T-helper 1 cell treated with Interleukin-12 subunit alpha and Interleukin-12 subunit beta and Interleukin-4 antibody, amounts not matched to agents 30 μg/mL and 1 μg/mL, for 36 hours (primary cell): ENCODE results near the gene UBR4.
"Not testable (repeated sequence)": the region's sequence is repeated elsewhere in the genome, so short reads cannot be mapped to it uniquely, and the experiment has no call there.

Experiments used
- H3K27ac Mint-ChIP-seq: one replicate; pipeline ENCODE4 v1.8.0; 2021; ENCODE audit warnings: mild to moderate bottlenecking, mixed read lengths
- H3K27me3 Mint-ChIP-seq: one replicate; pipeline ENCODE4 v1.8.0; 2021; ENCODE audit warnings: low read depth, mixed read lengths
- H3K36me3 Mint-ChIP-seq: one replicate; pipeline ENCODE4 v1.8.0; 2021; ENCODE audit warnings: low read depth, mixed read lengths
- H3K4me1 Mint-ChIP-seq: one replicate; pipeline ENCODE4 v1.8.0; 2021; ENCODE audit warnings: low read depth, mixed read lengths
- H3K4me3 Mint-ChIP-seq: one replicate; pipeline ENCODE4 v1.8.0; 2021; ENCODE audit warnings: mild to moderate bottlenecking, moderate library complexity, mixed read lengths
- H3K9me3 Mint-ChIP-seq: one replicate; pipeline ENCODE4 v1.8.0; 2021; ENCODE audit warnings: mixed read lengths

The UBR4 gene

DNA sequence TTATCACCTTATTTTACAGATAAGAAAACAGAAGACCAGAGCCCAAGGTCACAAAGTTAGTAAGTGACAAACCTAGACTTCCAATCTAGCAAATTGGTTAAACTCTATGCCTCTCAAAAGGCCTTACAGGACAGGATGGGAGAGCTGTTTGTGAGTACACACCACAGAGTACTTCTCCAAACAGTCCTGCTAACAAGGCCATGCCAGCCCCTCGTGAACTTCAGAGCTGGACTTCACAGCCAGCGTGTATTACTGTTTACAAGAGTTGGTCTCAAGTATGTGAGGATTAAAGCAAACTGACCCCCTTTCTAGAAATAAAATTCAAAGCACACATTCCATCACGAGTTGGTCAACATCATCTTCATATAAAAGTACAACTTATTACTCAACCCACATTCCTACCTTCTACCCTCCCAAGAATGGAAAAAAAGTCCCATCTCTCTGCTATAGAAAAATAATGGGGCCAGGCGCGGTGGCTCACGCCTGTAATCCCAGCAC lies 19.8 kb upstream of the UBR4 start:
- Mint-ChIP-seq H3K36me3 (peaks cover 28% of the 10 kb centered on the region), H3K9me3 (no peaks in the 10 kb centered on the region), H3K27me3 (no peaks in the 10 kb centered on the region), H3K4me1 (peaks cover 2% of the 10 kb centered on the region), H3K27ac (no peak overlapping the region), H3K4me3 (no peak overlapping the region)

DNA sequence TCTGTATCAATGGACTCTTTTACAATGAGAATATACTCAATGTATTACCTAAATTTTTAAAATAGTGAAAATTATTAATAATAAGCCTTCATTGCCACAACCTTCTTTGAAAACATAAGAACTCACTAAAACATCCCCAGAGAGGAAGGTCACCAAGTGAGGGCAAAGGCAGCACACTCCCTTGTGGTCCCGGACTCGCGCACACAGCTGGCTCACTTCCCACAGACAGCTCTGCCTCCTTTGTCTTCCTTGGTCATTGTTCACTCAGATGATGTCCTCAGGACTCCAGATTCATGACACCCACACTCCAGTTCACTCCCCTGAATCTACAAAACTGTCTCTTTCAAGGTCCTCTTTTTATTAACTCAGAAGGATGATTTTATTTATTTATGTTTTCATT lies 19.2 kb upstream of the UBR4 start:
- H3K27ac Mint-ChIP-seq, result no peak overlapping the region
- peaks cover 34% of the 10 kb centered on the region for H3K36me3 Mint-ChIP-seq

DNA sequence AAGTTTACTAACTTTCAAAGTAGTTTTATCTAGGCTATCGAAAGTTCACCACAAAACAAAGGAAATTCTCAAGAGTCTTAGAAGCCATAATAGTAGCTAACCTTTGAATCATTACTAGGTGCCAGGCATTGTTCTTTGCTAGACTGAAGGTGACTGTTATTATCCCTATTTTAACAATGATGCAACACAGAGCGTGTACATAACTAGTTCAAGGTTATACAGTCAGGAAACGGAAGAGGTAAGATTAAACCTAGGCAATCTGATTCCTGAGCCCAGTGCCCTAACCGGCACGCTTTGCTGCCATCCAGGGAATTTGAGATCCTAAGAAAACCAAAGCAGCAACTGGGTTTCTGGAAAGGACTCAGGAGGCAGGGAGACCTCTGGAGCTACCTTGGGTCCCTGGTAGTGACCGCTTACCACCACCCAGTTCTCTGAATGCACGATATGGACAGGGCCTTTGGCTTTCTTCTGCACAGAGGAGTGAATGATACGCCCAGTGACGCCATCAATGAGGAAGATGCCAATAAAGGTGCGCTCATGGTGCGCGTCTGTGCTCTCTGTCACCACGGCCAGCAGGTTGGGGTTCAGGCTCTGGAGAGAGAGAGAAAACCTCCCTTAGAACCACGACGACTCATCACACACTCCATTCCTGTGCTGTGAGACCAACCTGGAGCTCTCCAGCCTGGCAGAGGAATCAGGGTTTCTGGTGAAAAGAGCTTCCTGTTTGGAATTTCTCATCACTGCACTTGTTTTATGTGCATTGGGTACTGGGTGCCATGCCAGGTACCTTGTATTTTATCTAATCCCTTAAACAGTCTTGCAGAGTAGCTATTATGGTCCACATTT lies 13.1 kb upstream of the UBR4 start:
- H3K4me3 Mint-ChIP-seq, result no peak overlapping the region
- H3K36me3 Mint-ChIP-seq, result peaks cover 50% of the 10 kb centered on the region
- H3K27me3 Mint-ChIP-seq, result no peaks in the 10 kb centered on the region
- no peaks in the 10 kb centered on the region for H3K9me3 Mint-ChIP-seq
- peaks cover 14% of the 10 kb centered on the region for H3K4me1 Mint-ChIP-seq
- H3K27ac Mint-ChIP-seq, result no peak overlapping the region

More for the DNA sequence above, 19.2 kb upstream of the UBR4 start:
- no peaks in the 10 kb centered on the region for H3K27me3 Mint-ChIP-seq
- H3K4me3 Mint-ChIP-seq, result no peak overlapping the region
- peaks cover 2% of the 10 kb centered on the region for H3K4me1 Mint-ChIP-seq
- H3K9me3 Mint-ChIP-seq, result no peaks in the 10 kb centered on the region

DNA sequence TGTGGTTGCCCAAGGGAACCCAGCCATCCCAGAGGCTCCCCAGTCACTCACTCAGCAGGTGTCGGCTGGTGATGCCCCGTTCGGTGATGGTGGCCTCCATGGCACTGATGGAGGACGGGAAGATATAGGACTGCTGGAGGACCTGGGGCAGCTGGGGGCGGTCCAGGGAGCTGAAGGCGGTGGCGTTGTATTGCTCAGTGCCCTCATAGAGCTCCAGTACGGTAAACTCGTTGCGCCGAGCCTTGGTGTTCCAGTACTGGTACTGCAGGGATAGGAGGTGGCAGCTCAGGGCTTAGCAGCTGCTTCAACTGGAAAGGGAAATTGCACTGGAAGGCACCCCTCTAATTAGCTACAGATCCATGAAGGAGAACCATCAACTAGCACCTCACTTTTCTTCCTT lies 12.5 kb upstream of the UBR4 start:
- H3K27me3 Mint-ChIP-seq, result no peaks in the 10 kb centered on the region
- H3K36me3 Mint-ChIP-seq, result peaks cover 52% of the 10 kb centered on the region
- peaks cover 14% of the 10 kb centered on the region for H3K4me1 Mint-ChIP-seq
- no peak overlapping the region for H3K4me3 Mint-ChIP-seq
- no peak overlapping the region for H3K27ac Mint-ChIP-seq
- no peaks in the 10 kb centered on the region for H3K9me3 Mint-ChIP-seq

DNA sequence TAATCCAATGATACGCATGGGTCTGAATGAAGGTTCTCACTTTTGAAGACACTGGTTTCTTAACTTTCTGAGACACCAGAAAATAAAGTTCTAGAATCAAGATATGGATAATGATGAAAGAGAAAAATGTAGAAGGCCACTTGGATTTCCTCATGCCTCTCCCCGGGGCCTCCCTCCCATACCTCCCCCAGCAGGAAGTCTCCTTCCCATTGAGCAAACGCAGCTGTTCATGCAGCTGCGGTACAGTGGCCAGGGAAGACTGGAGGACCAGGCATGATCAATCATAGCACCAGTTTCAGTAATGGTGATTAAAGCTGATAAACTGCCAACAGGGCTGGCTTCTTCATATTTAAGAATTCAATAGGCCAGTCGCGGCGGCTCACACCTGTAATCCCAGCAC lies 10.9 kb upstream of the UBR4 start:
- Mint-ChIP-seq H3K27me3 (no peaks in the 10 kb centered on the region), H3K36me3 (peaks cover 42% of the 10 kb centered on the region), H3K4me1 (peaks cover 12% of the 10 kb centered on the region), H3K27ac (no peak overlapping the region), H3K9me3 (no peaks in the 10 kb centered on the region), H3K4me3 (no peak overlapping the region)

DNA sequence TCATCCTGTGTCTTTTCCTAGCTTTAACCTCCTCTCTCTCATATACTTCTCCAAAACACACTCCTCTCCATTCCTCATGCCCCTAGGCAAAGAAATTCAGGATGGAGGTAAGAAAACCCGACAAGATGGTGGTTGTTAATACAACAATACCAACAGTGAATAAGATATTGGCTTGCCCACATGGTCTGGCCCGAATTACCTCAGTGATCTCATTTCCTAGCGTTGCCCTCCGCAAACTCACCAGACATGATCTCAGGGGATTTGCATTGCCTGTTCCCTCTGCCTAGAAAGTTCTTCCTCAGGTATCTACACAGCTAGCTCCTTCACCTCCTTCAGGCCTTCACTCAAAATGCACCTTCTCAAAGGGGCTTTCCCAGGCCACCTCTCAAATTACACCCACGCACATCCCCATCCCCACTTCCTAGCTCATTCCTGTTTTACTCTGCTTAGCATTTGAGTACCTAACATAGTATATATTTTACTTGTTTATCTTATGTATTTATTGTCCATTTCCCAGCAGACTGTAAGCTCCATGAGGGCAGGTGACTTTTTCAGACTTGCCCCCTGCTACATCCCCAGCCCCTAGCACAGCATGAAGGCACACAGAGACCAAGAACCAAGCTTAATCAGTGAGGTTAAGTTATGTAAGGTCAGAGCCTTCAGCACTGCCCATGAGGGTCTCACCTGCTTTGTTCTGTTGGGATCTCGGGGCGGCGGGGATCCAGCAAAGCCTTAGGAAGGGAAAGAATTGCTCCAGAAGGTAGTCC lies 10.2 kb upstream of the UBR4 start:
- no peaks in the 10 kb centered on the region for H3K27me3 Mint-ChIP-seq
- H3K27ac Mint-ChIP-seq, result peak overlapping the region; percentile 8
- no peaks in the 10 kb centered on the region for H3K9me3 Mint-ChIP-seq
- H3K36me3 Mint-ChIP-seq, result peaks cover 39% of the 10 kb centered on the region
- peaks cover 13% of the 10 kb centered on the region for H3K4me1 Mint-ChIP-seq
- no peak overlapping the region for H3K4me3 Mint-ChIP-seq

DNA sequence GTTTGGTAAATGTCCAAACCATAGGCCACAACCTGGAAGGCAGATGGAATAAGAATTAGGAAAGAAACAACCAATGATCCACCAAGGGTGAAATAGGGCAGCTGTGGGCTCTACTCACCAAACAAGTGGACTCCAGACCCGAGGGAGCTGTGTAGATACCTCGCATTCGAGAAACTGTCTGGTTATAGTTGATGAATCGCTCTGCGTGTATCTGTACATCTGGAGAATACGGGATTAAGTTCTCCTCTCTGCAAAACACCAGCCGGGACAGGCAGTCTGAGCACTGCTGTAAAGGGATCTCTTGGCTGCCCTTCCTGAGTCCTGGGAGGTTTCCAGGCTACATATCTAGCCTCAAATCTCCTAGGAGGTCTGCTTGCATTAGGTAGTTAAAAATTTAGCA lies 9.4 kb upstream of the UBR4 start:
- H3K36me3 Mint-ChIP-seq, result peaks cover 36% of the 10 kb centered on the region
- no peaks in the 10 kb centered on the region for H3K9me3 Mint-ChIP-seq
- no peak overlapping the region for H3K4me3 Mint-ChIP-seq
- H3K4me1 Mint-ChIP-seq, result peaks cover 16% of the 10 kb centered on the region
- no peaks in the 10 kb centered on the region for H3K27me3 Mint-ChIP-seq
- no peak overlapping the region for H3K27ac Mint-ChIP-seq

DNA sequence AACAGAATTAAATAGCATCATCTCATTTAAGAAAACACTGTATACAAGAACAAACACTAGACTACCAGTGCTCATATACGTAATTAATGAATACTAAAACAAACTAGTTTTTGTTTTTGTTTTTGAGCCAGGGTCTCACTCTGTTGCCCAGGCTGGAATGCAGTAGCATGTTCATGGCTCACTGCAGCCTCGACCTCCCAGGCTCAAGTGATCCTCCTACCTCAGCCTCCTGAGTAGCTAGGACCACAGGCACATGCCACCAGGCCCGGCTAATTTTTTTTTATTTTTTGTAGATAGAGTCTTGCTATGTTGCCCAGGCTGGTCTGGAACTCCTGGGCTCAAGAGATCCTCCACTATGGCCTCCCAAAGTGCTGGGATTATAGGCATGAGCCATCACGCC lies 6.5 kb upstream of the UBR4 start:
- not testable (repeated sequence) for H3K9me3 Mint-ChIP-seq, H3K27me3 Mint-ChIP-seq, H3K4me3 Mint-ChIP-seq, H3K27ac Mint-ChIP-seq
- Mint-ChIP-seq H3K4me1 (peaks cover 32% of the 10 kb centered on the region), H3K36me3 (peaks cover 36% of the 10 kb centered on the region)

DNA sequence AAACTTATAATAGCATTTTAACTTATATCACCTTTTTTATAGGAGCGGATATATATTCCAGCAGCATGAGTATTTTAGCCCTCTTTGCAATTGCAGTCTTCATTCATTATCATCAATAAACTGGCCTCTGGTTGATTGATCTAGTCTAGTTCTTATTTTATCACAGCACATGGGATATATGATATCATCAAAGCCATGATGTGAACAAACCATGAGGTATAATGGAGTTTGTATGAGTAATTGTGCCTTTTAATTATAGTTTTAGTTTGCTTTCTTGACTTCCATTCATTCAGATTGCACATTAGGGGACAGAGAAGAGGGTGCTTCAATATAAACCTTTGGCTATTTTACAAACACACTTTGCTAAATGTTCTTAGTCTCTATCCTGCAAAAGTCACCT lies 3.5 kb upstream of the UBR4 start:
- H3K4me1 Mint-ChIP-seq, result peaks cover 38% of the 10 kb centered on the region
- no peak overlapping the region for H3K4me3 Mint-ChIP-seq
- peaks cover 22% of the 10 kb centered on the region for H3K36me3 Mint-ChIP-seq
- H3K27me3 Mint-ChIP-seq, result no peaks in the 10 kb centered on the region
- H3K27ac Mint-ChIP-seq, result no peak overlapping the region
- no peaks in the 10 kb centered on the region for H3K9me3 Mint-ChIP-seq

DNA sequence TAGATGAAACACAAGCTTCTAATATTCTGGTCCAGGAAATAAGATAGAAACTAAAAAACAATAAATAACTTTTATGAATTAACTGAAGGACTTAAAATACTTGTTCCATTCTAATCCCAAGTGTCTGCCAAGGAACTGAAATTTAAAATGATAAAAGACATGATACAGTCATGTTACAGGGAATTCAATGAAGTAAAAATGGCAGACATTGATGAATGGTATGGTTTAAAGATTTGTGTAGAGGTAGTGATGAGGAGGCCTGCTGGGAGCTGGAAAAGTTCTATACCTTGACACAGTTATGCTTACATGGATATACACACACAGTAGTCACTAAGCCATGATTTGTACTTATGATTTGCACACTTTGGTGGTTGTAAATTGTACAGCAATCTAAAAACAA lies 2.1 kb upstream of the UBR4 start:
- H3K4me1 Mint-ChIP-seq, result peaks cover 44% of the 10 kb centered on the region
- H3K36me3 Mint-ChIP-seq, result peaks cover 15% of the 10 kb centered on the region
- no peaks in the 10 kb centered on the region for H3K27me3 Mint-ChIP-seq
- H3K9me3 Mint-ChIP-seq, result no peaks in the 10 kb centered on the region
- peak overlapping the region; percentile 57 for H3K27ac Mint-ChIP-seq
- peak overlapping the region; percentile 17 for H3K4me3 Mint-ChIP-seq

DNA sequence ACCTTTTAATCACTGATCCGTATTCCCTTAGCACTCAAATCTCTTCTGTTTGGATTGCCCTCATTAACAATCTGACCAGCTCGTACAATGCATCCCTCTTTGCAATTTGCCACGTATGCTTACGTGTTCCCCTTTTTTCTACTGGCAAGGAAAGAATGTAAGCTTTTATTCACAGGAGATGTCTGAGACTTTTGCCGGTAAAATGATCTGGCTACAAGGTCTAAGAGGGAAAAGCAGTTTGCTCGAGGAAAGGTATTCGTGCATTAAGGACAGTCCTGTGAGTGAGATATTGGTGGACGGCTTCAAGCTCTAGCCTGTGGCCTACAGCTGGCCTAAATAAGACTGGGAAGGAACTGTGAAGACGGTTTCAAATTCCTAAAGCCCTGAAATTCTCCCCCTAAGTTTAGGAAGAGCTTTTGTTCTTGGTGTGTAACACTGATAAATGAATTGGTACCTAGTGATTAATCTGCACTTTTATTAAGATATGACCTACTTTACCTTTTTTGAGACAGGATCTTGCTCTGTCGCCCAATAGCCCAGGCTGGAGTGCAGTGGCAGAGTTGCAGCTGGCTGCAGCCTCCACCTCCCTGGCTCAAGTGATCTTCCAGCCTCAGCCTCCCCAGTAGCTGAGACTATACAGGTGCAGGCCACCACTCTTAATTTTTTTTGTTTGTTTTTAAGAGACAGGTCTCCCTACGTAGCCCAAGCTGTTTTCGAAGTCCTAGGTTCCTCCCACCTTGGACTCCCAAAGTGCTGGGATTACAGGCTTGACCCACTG lies 895 bp upstream of the UBR4 start:
- H3K27ac Mint-ChIP-seq, result peak overlapping the region; percentile 91
- H3K4me3 Mint-ChIP-seq, result peak overlapping the region; percentile 86
- no peaks in the 10 kb centered on the region for H3K27me3 Mint-ChIP-seq
- no peaks in the 10 kb centered on the region for H3K9me3 Mint-ChIP-seq
- peaks cover 19% of the 10 kb centered on the region for H3K36me3 Mint-ChIP-seq
- peaks cover 50% of the 10 kb centered on the region for H3K4me1 Mint-ChIP-seq

DNA sequence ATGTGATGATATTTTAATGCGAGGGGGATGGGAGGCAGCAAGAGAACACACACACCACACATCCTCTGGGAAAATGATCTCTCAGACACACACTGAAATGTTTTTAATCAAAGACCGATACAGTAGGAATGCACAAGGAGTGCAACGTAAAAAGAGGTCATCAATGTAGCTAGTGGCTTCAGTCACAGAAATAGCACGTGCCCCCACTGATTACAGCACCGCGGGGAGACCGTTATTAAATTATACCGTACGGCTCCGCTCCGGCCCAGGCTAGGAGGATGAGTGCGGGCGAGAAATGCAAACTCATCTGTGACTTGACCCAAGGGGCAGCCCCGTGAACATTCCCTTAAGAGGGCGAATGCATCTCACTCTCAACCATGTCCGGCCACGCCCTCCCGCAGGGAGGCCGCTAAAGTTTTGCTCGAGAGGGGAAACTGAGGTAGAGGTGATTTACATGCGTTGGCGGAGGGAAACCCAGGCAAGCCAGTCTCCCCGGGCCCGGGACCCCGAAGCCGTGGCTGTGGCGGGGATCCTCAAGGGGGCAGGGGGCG lies 552 bp downstream of the UBR4 start:
- Mint-ChIP-seq H3K27ac (peak overlapping the region; percentile 96), H3K4me1 (peaks cover 58% of the 10 kb centered on the region), H3K27me3 (no peaks in the 10 kb centered on the region), H3K4me3 (peak overlapping the region; percentile 86), H3K36me3 (peaks cover 19% of the 10 kb centered on the region), H3K9me3 (no peaks in the 10 kb centered on the region)

DNA sequence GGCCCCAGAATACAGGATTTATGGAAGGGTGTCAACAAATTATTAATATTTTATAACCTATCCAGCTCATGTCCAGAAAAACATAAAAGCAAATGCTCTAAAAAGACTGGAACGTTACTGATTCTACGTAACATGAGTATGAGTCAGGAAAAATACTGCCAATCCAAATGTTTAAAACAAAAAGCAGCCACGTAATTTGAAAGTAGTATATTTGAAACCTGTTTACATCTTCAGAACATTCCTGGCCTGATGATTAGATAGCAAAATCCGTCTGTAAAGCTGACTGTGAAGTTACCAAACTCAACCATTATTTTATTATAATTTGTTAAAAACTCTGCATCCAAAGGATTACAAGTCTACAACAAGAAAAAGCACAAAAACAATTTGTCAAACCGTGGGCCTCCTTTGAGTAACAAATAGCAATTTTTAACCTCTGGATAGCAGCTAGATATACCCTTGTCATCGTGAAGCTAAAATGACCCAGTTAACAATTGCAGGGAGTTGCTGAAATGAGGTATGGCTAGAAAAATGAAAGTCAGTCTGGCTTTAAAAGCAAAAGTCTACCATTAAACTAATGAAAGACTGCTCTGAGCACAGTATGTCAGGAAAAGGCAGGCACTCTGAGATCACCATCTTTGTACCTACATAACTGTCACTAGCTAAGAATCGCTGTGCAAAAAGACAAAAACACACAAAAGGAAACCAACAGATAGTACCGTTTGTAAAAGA lies 1.2 kb downstream of the UBR4 start:
- peak overlapping the region; percentile 86 for H3K4me3 Mint-ChIP-seq
- H3K4me1 Mint-ChIP-seq, result peaks cover 56% of the 10 kb centered on the region
- H3K36me3 Mint-ChIP-seq, result peaks cover 17% of the 10 kb centered on the region
- peak overlapping the region; percentile 96 for H3K27ac Mint-ChIP-seq
- no peaks in the 10 kb centered on the region for H3K27me3 Mint-ChIP-seq
- H3K9me3 Mint-ChIP-seq, result no peaks in the 10 kb centered on the region

DNA sequence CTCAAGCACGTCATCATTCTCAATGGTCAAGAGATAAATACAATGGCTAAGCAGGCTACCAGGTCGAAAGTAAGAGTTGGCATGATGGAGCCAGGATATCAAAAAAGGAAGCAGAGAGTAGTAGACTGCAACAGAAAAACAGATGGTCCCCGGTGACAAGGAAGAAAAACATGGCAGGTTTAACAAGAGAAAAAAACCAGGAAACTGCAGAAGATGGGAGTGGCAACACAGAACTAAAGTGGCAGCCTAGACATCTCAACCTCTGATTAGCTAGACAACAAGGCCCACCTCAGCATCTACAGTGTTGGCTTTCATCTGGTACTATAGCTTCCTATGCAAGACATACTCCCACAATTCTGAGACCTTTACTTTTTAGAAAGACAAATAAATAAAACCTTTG lies 3.1 kb downstream of the UBR4 start:
- Mint-ChIP-seq H3K27ac (no peak overlapping the region), H3K9me3 (no peaks in the 10 kb centered on the region), H3K4me1 (peaks cover 52% of the 10 kb centered on the region), H3K4me3 (peak overlapping the region; percentile 33), H3K36me3 (peaks cover 10% of the 10 kb centered on the region), H3K27me3 (no peaks in the 10 kb centered on the region)
